GM18517 (cell line): ENCODE results near the gene POLN.

Experiments
- ATAC-seq: cut with Tn5 transposase; IDR thresholded peaks from one replicate; pipeline ENCODE4 v1.9.1; 2021; ENCODE audit warnings: mild to moderate bottlenecking, moderate library complexity; ENCODE audit not compliant: unreplicated experiment

POLN gene

DNA sequence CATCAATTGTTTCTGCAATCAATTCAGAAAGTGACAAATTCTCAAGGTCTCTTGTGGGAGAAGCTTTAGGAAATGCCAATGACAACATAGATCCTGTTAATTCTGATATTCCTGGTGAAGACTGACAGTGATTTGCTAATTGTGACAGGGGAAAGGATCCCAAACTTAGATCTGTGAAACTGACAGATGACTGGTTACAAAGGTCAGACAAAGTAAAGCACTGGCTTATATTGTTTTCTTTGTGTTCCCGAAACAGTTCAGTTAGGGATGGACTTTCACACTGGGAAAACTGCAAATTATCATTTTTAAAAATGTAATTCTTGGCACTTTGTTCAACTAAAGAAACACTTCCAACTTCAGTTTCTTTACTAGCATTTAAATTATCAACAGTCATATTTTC, 152.7 kb downstream of the POLN start:
- ATAC-seq = no peak

DNA sequence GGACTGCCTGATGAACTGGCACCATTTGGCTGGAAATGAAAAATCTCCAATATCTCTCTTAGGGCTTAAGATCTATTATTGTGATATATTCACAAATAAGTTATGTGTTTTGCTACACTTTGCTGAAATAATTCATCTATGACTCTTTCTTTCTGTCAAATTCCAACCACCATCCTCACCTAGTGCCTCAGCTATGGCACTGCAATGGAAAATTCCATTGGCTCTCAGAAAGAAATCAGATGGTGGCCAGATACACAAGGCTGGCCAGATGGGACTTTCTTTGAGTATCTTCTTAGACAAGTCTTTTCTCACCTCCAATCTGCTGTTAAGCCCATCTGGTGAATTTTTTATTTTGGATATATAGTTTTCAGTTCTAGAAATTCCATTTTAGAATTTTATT, 154.8 kb downstream of the POLN start:
- ATAC-seq = no peak

DNA sequence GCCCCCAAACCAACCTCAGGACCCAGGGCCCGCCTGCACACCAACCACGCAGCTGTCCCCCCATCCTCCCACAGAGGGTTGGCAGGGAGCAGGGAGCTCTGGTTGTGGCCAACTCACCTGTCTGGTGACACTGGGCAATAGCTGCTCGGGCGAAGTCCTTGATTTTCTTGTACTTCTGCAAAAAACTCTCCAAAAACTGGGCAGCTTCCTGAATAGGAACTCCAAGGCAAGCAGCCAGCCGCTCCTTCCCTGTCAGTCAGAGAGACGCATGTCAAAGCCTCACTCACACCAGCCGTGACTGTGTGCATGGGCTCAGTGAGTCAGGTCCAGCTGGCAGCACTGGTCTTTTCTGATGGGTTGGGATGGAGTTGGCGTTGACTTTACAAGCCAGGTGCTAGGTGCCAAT, 156.4 kb downstream of the POLN start:
- no peak for ATAC-seq

DNA sequence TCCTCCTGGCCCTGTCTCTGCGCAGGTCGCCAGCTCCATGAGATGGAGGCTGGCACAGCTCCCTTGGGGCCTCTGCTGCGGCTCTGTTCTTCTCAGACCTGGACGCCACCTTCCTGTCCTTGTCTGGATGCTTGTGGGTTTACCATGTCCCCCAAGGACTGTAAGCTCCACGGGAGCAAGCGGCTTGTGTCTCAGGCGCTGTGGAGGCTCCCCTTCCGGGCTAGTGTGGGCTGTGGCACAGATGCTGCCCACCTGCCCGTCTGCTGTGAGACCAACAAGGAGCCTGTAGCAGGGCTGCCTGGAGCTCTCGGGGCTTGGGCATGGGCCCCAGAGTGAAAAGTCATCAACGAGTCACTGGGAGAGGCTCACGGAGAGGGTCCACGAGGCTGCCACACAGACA, 157.6 kb downstream of the POLN start:
- ATAC-seq = no peak

DNA sequence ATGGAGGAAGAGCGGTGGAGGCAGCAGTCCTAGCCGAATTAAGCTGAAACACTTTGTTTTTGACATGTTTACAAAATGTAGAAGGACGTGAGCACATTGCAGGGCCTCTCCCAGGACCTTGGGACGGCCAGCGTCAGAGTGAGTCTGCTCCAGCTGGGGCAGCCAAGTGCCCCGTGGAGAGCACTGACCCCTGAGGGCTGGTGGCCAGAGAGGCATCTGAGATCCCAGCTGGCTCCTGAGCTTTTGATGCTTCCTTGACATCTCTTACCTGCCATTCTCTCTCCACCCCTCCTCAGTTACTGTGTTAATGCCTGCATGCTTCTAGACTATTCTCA, 158.1 kb downstream of the POLN start:
- no peak for ATAC-seq

DNA sequence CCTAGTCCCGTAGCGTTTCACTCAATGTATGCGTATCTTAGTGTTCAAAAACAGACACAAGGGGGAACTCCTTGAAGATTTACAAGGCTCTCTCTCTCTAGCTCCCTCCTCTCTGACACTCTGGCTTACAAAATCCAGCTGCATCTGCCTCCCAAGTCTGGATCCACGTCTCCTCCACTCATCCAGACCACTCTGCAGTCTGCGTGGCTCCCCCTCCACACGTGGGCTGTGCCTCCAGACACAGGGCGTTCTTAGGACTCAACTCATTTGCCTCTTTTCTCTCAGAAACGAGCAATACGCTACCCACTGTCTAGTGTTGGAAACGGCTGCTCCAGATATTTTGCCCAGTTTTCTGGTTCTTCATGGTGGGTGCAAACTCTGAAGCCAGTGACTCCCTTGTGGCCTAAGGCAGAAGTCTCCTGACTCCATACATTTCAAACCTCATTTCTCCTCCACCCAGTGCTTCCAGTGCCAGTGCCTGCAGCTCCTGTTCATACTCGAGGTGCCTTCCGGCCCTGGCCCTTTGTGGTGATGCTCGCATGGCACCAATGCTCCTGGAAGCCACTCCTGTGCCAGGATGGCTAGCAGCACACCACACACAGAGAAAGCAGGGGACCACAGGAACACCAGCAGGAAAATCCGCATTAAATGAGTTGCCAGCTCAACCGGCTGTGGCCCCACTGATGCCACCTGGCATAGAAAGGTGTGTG, 158.7 kb downstream of the POLN start:
- no peak for ATAC-seq

DNA sequence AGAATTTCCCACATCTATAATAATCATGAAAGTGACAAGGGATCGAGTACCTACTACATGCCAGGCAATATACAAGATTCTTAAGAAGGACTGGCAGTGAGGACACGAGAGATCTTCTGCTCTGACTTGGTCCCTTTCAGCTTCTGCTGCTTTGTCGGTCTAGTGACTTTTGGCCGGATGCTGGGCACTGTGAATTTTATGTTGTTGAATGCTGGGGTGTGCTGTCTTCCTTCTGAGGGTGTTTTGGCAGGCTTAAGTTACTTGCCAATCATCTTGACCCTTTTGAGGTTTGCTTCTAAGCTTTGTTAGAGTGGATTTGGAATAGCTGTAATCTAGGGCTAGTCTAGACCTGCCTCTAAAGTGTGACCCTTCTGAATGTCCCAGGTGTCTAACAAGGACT, 159.3 kb downstream of the POLN start:
- ATAC-seq = no peak

DNA sequence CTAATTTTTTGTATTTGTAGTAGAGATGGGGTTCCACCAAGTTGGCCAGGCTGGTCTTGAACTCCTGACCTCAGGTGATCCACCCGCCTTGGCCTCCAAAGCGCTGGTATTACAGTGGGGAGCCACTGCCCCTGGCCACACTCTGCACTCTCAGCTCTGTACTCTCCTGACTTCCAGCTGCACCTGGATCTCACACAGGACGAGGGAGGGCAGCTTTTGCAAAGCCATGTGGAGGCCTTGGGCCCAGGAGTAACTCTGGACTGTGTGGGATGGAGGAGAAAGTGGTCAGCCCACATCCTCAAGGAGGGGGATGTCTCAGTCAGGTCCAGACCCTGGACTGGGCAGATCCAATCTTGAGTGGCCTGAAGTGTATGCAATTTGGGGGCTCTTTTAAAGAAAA, 159.8 kb downstream of the POLN start:
- no peak for ATAC-seq

DNA sequence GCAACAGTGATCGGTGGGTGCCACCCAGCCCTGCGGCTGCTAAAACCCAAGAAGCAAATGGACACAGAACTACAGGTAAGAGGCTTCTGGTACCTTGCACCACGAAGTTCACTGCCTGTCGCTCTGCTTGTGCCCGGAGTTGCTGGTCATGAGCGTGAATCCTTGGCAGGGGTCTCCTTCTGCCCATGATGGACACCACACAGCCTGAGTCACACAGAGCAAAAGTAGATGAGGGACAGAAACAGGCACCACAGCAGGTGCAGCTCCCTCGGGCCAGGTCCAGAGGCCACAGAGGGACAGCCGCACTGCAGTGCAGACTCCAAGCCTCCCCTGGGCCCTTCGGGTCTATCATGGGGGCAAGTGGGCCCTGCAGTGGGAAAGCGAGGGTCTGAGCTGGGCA, 160.4 kb downstream of the POLN start:
- ATAC-seq = no peak

DNA sequence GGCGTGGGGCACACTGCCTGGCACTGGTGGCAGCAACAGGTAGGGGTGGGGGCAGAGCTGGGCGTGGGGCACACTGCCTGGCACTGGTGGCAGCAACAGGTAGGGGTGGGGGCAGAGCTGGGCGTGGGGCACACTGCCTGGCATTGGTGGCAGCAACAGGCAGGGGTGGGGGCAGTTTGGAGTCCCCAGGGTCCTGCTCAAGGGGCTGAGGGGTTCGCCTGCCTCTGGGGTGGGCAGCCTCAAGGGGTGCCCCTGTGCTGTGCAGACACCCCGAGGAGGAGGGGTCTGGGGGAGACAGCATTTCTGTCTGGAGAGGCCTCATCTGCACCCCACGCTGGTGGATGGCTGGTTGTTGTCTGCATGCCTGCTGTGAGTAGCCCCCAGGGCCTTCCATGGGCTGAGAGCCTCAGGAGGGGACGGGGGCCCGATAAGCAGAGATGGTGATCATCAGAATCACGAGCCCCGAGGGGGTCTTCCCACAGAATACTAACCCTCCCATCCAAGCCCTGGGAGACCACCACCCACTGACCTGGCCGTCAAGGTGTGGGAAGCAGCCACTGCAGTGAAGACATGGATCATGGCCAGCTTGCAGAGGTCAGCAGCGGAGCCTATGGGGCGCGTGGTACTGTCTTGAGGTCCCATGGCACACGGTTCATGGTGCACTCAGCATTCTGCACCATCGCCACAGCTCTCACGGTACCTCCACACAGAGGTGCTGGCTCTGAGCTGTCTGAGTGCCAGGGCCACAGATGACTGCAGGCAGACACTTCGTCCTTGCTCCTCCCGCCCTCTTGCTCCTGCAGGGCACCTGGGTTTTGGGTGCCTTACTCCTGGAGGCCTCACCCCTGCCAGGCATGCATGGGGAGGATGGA, 161.3 kb downstream of the POLN start:
- no peak for ATAC-seq

DNA sequence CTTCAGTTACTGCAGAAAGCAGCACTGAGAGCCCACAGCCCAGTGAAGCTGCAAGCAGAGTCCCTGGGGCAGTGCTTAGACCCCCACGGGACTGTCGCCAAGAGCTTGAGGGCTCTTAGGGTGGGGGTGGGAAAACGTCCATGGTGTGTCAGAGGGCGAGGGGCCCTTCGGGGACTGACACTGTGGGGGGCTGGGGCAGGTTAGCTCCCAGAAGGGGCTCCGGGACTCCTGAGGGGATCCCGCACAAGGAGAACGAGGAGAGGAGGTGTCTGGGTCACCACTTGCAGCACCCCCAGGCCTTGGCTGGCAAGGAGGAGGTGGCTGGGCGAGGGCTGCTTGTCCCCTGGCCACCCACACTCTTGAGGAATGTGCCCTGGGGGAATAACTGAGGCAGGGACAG, 162.0 kb downstream of the POLN start:
- ATAC-seq = no peak

DNA sequence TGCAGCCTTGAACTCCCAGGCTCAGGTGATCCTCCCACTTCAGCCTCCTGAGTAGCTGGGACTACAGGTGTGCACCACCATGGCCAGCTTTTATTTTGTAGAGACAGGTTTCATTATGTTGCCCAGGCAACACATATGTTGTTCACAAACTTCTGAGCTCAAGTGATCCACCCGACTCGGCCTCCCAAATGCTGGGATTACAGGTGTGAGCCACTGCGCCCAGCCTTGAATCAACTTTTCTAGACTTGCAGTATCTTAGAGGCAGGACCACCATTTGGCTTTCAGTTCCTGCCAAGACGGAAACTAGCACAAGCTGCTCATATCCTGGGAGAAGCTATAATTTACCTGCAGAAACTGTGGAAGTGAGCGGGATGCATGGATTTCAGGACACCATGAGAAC, 162.9 kb downstream of the POLN start:
- ATAC-seq = no peak

DNA sequence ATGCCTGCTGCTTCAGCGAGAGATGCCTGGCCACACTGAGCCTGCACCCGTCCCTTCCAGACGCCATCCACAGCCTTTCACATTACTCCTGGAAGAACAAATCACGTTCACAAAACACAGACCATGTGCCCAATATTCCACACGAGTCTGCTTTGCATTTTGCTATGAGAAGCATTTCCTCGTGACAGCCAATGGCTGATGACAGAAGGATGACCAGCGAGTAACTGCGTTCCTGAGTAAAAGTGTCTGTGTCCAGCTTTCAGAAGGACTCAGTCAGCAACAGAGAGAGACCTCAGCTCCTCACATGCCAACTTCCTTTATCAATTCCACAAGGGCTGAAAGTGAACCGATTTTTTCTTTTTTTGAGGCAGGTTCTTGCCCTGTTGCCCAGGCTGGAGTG, 163.3 kb downstream of the POLN start:
- no peak for ATAC-seq

DNA sequence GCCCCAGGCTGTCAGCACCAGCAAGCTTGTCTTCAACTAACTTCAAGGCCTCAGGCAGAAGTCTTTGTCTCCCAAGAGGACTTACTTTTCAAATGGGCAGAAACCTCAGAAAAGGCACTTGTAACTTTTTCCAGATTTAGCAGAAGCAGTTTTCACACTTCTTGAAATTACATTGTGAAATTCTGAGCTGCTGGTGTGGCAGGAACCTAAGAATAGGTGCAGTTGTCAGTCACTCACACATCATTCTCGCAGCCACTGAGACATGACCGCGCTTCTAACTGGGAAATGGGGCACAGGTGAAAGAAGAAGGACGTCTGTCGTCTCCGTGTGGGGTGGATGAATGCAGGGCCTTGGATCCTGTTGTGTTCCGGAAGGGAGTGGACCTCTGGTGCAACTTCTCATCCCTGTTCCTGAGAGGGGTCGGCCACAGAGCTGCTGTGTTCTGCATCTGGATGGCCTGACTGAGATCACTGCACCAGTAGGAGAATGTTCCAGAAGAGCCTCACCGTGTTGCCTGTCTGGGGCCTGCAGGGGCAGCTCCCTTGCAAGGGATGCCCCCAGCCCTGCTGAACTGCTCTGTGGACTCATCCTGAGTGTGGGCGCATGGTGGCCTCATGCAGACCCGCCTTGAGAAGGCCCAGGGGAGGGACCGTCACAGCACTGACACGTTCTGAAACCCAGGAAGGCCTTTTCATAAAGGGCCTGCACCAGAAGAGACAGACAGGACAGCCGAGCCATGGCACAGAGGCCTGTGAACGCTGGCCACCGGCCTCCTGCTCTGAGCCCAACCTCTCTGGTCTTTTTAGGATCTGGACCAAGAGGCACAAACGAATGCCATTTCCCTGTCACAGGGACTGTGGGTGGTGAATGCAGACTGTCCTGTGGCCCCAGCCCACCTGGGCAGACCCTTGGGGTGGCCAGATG, 164.1 kb downstream of the POLN start:
- ATAC-seq = no peak

DNA sequence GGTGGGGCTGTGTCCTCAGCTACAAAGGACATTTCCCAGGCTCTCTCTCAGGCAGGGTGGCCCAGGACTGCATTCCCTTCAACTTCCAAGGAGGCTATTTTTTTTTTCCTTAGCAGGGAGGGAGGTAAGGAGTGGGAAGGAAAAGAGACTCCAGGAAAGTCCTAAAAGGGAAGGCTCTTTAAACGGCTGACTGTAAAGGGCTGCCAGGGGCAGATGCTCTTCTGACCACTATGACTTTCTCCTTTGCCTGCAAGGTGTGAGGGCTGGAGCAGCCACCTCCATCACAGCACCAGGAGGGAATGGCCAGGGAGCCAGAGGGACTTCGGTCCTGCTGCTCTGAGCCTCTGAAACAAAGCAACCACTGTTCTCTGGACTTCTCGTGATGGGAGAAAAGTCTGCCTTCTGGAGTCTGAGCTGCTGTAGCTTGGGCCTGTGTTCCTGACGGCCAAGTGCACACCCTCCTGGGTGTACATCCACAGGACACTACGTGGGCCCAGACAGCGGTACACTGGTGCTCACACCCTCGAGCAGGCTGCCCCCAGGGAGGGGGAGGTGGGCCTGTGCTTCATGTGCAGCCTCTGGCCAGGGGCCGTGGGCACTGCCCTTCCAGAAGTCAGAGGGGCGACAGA, 164.9 kb downstream of the POLN start:
- no peak for ATAC-seq

DNA sequence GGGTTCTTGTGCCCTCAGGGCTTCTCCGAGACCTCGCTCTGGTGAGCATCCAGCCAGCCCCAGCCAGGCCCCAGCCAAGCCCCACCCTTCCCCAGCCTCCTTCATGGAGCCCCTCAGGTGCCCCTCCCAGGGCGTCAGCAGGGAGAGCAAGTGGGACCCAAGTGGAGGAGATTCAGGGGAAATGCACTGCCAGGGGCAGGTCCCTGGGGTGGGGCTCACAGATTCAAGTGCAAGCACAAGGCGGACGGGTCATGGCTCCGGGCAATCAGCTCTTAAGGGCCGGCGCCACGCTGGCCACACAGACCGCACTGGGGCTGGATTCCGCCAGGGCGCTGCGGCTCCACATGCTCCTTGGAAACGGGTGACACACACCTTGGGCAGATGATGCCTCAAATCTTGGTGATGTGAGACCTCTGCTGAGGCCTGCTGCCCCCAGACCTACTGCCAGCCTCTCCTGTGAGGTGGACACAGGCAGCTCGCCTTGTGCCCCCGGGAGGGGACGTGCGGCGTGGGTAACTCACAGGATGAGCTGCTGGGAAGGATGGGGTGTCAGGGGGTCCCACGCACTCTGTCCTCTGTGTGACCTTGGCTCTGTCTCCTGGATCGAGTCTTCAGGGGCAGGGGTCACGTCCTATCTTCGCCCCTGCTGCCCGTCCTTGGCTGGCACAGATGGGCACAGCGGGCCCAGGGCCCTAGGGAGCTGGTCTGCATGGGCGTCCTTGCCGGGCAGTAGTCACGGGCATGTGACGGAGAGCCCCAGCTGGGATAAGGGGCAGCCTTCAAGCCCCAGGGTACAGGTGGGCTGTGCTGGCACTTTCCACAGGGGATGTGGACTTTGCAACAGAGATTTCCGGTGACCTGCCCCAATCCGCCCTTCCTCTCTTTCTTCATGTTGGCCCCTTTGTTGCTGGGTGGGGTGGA, 165.7 kb downstream of the POLN start:
- ATAC-seq = no peak

DNA sequence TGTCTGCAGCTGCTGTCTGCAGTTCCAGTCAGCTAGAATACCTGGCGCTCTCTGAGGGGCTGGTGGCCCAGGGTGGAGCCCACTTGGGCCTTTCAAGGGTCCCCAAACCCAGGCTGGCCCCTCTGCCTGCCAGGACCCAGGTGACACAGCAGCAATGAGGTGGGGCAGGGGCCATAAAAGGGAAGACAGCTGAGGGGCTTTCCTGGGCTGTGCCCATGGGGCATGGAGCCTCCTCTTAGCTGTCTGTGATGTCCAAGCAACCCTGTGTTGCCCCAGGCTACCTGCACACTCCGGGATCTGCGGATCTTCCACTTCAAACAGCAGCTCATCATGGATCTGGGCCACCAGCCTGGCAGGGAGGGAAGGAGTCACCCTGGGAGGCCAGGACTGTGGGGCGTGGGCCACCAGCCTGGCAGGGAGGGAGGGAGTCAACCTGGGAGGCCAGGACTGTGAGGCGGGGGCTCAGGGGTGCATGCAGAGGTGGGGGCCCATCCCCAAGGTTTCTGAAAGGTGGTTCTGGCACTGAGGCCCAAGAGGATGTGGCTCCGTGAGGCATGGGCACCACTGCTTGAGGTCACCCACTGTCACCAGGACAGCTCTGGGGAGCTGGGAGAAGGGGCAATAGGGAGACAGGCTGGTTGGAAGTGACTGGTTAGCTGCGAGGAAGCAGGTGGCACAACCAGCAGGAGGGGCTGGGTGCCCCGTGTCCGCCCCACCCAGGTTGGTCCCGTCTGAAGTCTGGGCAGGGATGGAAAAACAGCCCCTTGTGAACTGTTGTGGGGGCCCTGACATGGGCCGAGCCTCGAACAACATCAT, 166.5 kb downstream of the POLN start:
- ATAC-seq = no peak

DNA sequence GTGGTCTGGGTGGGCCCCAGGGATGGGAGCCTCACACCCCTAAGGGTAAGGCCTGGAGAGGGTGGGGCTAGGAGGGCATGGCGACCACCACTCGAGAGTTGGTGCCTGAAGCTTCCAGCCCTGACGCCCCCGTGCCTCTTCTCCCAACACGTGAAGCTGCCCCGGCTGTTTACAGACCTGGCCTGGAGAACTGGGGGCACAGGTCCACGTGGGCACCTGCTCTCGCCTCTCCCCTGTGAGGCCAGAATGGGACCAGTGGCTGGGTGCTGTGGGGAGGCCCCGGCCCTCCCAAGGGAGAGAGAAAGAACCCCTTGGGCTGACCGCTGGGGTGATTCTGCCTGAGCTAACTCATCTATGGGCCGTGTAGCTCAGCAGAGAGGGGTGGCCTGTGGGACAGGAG, 167.3 kb downstream of the POLN start:
- ATAC-seq = no peak

DNA sequence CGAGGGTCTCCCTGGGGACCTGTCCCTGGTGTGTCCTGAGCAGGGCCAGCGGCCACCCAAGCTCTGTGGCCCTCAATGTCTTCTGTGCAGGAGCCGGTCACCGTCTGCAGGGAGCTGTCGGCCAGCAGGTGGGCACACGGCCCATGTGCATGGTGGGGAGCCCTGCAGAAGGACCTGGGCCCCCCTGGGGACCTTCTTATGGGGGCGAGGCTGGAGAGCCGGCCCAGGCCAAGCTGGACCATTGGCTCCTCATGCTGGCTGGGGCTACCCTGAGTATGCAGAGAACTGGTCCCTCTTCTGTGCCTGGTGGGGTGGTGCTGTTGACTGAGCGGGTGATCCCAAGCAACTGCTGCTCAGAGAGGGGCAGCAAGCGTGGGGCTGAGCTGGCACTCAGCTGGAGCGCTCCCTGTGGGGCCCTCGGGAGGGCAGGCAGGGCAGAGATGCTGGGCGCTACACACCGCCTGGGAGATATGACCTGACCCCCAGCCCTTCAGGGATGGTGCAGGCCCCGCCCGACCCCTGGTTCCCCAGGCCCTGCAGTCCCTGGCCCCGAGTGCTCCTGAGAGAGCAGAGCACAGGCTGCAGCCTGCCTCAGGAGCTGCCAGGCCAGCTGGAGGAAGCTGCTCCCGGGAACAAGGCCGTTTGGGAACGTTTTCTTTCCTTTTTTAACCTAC, 168.0 kb downstream of the POLN start:
- no peak for ATAC-seq
